Right lobe of liver (tissue), 6 donors: ENCODE data around the gene SCRN2. TPM values are rescaled to one million over a fixed set of nuclear protein-coding genes. Genes with fewer than 3 reads are reported as not detected.
A peak's percentile ranks its signal among the peaks of the same experiment; 100 is the strongest.

Experiments
- ATAC-seq, 4 donors: fragments of 200-7000 bp; cut with Tn5 transposase; one replicate each; pipeline ENCODE4 v1.9.1; 2020; ENCODE audit warnings: mild to moderate bottlenecking in 4 of 4, moderate library complexity in 4 of 4
- DNase-seq, 3 donors: peaks; one replicate each; pipeline ENCODE4 v3.0.0-alpha.2; 2020
- H3K27ac ChIP-seq, 3 donors: fragments of 200-600 bp; one replicate each; pipeline ENCODE4 v1.8.0; 2022
- H3K27me3 ChIP-seq, 2 donors: fragments of 200-600 bp; one replicate each; pipeline ENCODE4 v1.8.0; 2022
- H3K36me3 ChIP-seq, 4 donors: fragments of 200-600 bp; sonication (generic) in 1 of 4; one replicate each; pipeline versions ENCODE4 v1.5.1 to v1.8.0; 2017 to 2022; ENCODE audit warnings: control low read depth in 1 of 4
- H3K4me1 ChIP-seq, 4 donors: fragments of 200-600 bp; sonication (generic) in 1 of 4; one replicate each; pipeline versions ENCODE4 v1.5.1 to v1.8.0; 2017 to 2022; ENCODE audit warnings: control low read depth in 1 of 4
- H3K4me3 ChIP-seq, 3 donors: fragments of 200-600 bp; one replicate each; pipeline ENCODE4 v1.8.0; 2022
- H3K9me3 ChIP-seq, 4 donors: fragments of 200-600 bp; sonication (generic) in 1 of 4; one replicate each; pipeline versions ENCODE4 v1.5.1 to v1.8.0; 2017 to 2022; ENCODE audit warnings: control low read depth in 1 of 4
- CTCF ChIP-seq, 4 donors: fragments of 200-600 bp in 3 of 4; fragments of 450-650 bp in 1 of 4; IDR thresholded peaks; one replicate each; pipeline versions ENCODE4 v1.5.1 to v1.8.0; 2016 to 2022; ENCODE audit warnings: antibody characterized with exemption in 4 of 4, mild to moderate bottlenecking in 2 of 4
- POLR2A ChIP-seq: fragments of 450-650 bp; IDR thresholded peaks from one replicate; pipeline ENCODE4 v1.6.1; 2017; ENCODE audit warnings: antibody characterized with exemption, mild to moderate bottlenecking
- WGBS: methylation state at CpG from one replicate; pipeline ENCODE4 v1.1.6; 2018; ENCODE audit warnings: low coverage, low lambda C conversion rate; ENCODE audit not compliant: insufficient coverage; ENCODE audit errors: missing lambda C conversion rate; 5-methylcytosine and 5-hydroxymethylcytosine counted together
- intact Hi-C, 2 donors: fragments of 100-400 bp; cut with DNase I; formaldehyde crosslinking; loops; one replicate each; pipeline versions ENCODE4 v1.11.2 to v1.14.1; 2022
- total RNA-seq, 6 experiments: library from RNA; depleted of rRNA in 2 of 6; stranded (reverse); fragments of >200 nt in 2 of 6; fragmentation: NEBNext Ultra II Directional in 3 of 6; extraction: Animal tissue kit (Norgen Biotek cat#: 25700) in 3 of 6; gene quantifications; one replicate each; pipeline versions ENCODE4 v1.1.0 to v1.2.4, GENCODE V29; 2016 to 2023
- donor health status: DM: no; HTN: yes; CAD: no.
- donor health status: DM: no; HTN: no; CAD: no.
- donor health status: DM: no; HTN: no; CAD: no.
- donor health status: DM: no; HTN: yes; CAD: no.
- donor health status: DM: no; HTN: yes; CAD: no.

Gene SCRN2
- total RNA-seq, 6 experiments from 2014 or later = 18.1 to 25.7 (median 19.6) TPM

- Histone ChIP-seq H3K36me3 (peaks cover 3 to 27% (median 12%) of the 10 kb centered on the region in 4 donors), H3K4me3 (peak within 1 kb of the TSS; percentile 43 to 53 (median 45)), H3K9me3 (no peaks in the 10 kb centered on the region), H3K27me3 (no peaks in the 10 kb centered on the region), H3K27ac (no peak within 1 kb of the TSS), H3K4me1 (no peaks in the 10 kb centered on the region)
- intact Hi-C loops = no loop called here
- peak; percentile 77 to 92 (median 88) for ATAC-seq
- DNase-seq = peak in 2 of 3 donors; percentile 70
- 3% methylated on average over 9 of the region's 21 CpGs for WGBS
- TF ChIP-seq CTCF (IDR thresholded peaks at IDR 0.05) (peak in 2 of 4 donors; percentile 8 to 10), POLR2A (no peak)
Observed at GRCh38 chr17:47821424-47822391, 19.4 kb downstream of the SCRN2 start, which contains the start of gene OSBPL7. TSS of gene OSBPL7 (minus strand) at chr17:47821794. CDS start at chr17:47820278, 1,516 bp downstream.

DNA sequence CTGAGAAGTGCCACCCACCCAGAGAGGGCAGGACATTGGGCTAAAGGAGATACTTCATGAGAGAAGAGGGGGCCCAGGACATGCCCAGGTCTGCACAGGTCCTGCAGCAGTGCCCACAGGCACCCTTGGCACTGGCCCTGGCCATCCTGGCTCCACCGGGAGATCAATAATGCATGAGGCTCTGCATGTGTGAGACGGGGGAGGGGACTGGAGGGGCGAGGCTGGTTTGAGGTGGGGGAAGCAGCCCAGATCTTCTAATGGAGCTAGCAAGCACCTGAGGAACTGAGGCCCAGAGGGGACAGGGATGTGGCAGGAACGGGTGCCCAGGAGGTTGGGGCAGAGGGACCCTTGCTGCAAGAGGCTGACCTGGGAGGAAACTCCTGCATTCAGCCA lies 20.0 kb downstream of the SCRN2 start:
- 0% methylated on average over 2 of the region's 4 CpGs for WGBS
- no peak for TF ChIP-seq POLR2A
- TF ChIP-seq CTCF (IDR thresholded peaks at IDR 0.05) = no peak
- H3K36me3 ChIP-seq = peaks cover 0 to 21% (median 8%) of the 10 kb centered on the region in 4 donors
- ATAC-seq (peak in 1 of 4 donors; percentile 9), DNase-seq (no peak)
- no peaks in the 10 kb centered on the region for H3K4me1 ChIP-seq
- H3K9me3 ChIP-seq = no peaks in the 10 kb centered on the region
- no peak overlapping the region for H3K27ac ChIP-seq
- no peaks in the 10 kb centered on the region for H3K27me3 ChIP-seq
- intact Hi-C loops = no loop called here
- peak overlapping the region; percentile 43 to 53 (median 45) for H3K4me3 ChIP-seq

GRCh38 chr17:47820033-47820789 lies 20.9 kb downstream of the SCRN2 start:
- ATAC-seq (no peak), DNase-seq (no peak)
- TF ChIP-seq POLR2A (no peak), CTCF (IDR thresholded peaks at IDR 0.05) (no peak)
- Histone ChIP-seq H3K27ac (no peak overlapping the region), H3K9me3 (no peaks in the 10 kb centered on the region), H3K27me3 (no peaks in the 10 kb centered on the region), H3K36me3 (peaks cover 0 to 15% (median 6%) of the 10 kb centered on the region in 4 donors), H3K4me3 (no peak overlapping the region), H3K4me1 (no peaks in the 10 kb centered on the region)
- intact Hi-C loops = no loop called here
- 46% methylated on average over 3 of the region's 12 CpGs for WGBS

DNA sequence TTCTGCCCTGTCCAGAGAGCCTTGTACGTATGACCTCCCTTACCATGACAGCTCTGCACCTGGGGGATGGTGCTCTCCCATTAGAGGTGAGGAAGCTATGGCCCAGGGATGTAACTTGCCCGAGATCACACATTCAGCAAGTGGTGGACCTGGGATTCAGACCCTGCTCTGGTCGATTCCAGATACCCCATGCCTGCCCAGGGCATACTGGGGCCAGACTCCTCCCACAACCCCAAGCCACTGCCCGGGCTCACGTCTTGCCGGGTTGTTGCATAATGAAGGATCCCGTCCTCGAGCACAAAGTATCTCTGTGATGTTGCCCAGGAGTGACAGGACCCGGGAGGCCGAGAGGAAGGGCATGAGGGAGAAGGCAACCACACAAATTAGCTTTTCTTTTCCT lies 21.6 kb downstream of the SCRN2 start:
- Histone ChIP-seq H3K27me3 (no peaks in the 10 kb centered on the region), H3K9me3 (no peaks in the 10 kb centered on the region), H3K4me3 (no peak overlapping the region), H3K27ac (no peak overlapping the region), H3K4me1 (no peaks in the 10 kb centered on the region), H3K36me3 (peaks cover 0 to 11% (median 4%) of the 10 kb centered on the region in 4 donors)
- TF ChIP-seq POLR2A (no peak), CTCF (IDR thresholded peaks at IDR 0.05) (no peak)
- ATAC-seq (no peak), DNase-seq (no peak)
- 80% methylated on average over 5 of the region's 10 CpGs for WGBS
- intact Hi-C loops = no loop called here
